ENCODE measurements around the gene IL1RN. TPM values are rescaled to one million over a fixed set of nuclear protein-coding genes. Genes with fewer than 3 reads are reported as not detected.
A peak's percentile ranks its signal among the peaks of the same experiment; 100 is the strongest.

The IL1RN gene
- total and polyA plus RNA-seq, 2 of the 13 experiments (the other 11 are each of a cell fraction or from before 2014, with no cell fraction given) = 21.2 to 101 TPM

GRCh38 chr2:113126845-113127645 is at the start of gene IL1RN (continued):
- no peak for TF ChIP-seq ZNF276 (CRISPR knock-in tag; IDR thresholded peaks at IDR 0.05; ENCODE audit: low read depth)
- TF ChIP-seq TEAD3 (CRISPR knock-in tag; optimal IDR thresholded peaks at IDR 0.05; ENCODE audit: borderline replicate concordance) = peak; percentile 90
- TF ChIP-seq ZNF513 (CRISPR knock-in tag; conservative IDR thresholded peaks at IDR 0.05) = no peak
- TF ChIP-seq HMGXB3 (CRISPR knock-in tag; IDR thresholded peaks at IDR 0.05; ENCODE audit: borderline replicate concordance) = peak; percentile 83; the same call in 1 of the 2 replicates
- TF ChIP-seq NCOA2 (CRISPR knock-in tag; IDR thresholded peaks at IDR 0.05) = peak; percentile 98
- TF ChIP-seq ZNF776 (CRISPR knock-in tag; IDR thresholded peaks at IDR 0.05) = no peak
- no peak for TF ChIP-seq ZNF44 (CRISPR knock-in tag; IDR thresholded peaks at IDR 0.05)
- peak; percentile 38; the same call in 1 of the 2 replicates for TF ChIP-seq ZNF639 (CRISPR knock-in tag; conservative IDR thresholded peaks at IDR 0.05)
- TF ChIP-seq ZNF329 (CRISPR knock-in tag; IDR thresholded peaks at IDR 0.05; ENCODE audit: low read depth) = no peak
- no peak for TF ChIP-seq SPEN (CRISPR knock-in tag; IDR thresholded peaks at IDR 0.05; ENCODE audit: low read depth)
